Adrenal gland (tissue), 12 donors: ENCODE results near the gene TCF12. TPM values are rescaled to one million over a fixed set of nuclear protein-coding genes. Genes with fewer than 3 reads are reported as not detected.

Source experiments
- DNase-seq, 7 donors: peaks; one replicate each; pipeline ENCODE4 v3.0.0-alpha.2; 2019 to 2020
- H3K27ac ChIP-seq, 5 donors: fragments of 200-600 bp; sonication (generic) in 4 of 5; 1 replicate in 3 of 5; 2 replicates in 2 of 5; pipeline versions ENCODE4 v1.5.1 to v1.8.0; 2016 to 2020; ENCODE audit warnings: mild to moderate bottlenecking in 1 of 5
- H3K27me3 ChIP-seq: fragments of 200-600 bp; 2 replicates; pipeline ENCODE4 v1.8.0; 2021
- H3K36me3 ChIP-seq, 2 donors: fragments of 200-600 bp; replicated peaks in 1 of 2; 1 replicate in 1 of 2; 2 replicates in 1 of 2; pipeline versions ENCODE4 v1.5.1 to v1.8.0; 2018 to 2022
- H3K4me1 ChIP-seq, 2 donors: fragments of 200-600 bp; replicated peaks in 1 of 2; 1 replicate in 1 of 2; 2 replicates in 1 of 2; pipeline versions ENCODE4 v1.5.1 to v1.8.0; 2018 to 2021
- H3K4me3 ChIP-seq, 4 donors: fragments of 200-600 bp; sonication (generic) in 3 of 4; one replicate each; pipeline ENCODE4 v1.5.1; 2016 to 2018
- H3K9me3 ChIP-seq, 3 donors: fragments of 200-600 bp; sonication (generic) in 1 of 3; replicated peaks in 1 of 3; 1 replicate in 2 of 3; 2 replicates in 1 of 3; pipeline versions ENCODE4 v1.5.1 to v1.8.0; 2016 to 2021
- CTCF ChIP-seq, 6 experiments: fragments of 450-650 bp in 4 of 6; fragments of 200-600 bp in 2 of 6; sonication (generic) in 1 of 6; IDR thresholded peaks; 1 replicate in 5 of 6; 2 replicates in 1 of 6; pipeline versions ENCODE4 v1.5.1 to v1.8.0; 2016 to 2021; ENCODE audit warnings: antibody characterized with exemption in 6 of 6, mild to moderate bottlenecking in 2 of 6, moderate library complexity in 1 of 6
- POLR2A ChIP-seq, 2 donors: fragments of 450-650 bp; IDR thresholded peaks; one replicate each; pipeline ENCODE4 v1.6.1; 2017; ENCODE audit warnings: antibody characterized with exemption in 2 of 2, mild to moderate bottlenecking in 2 of 2, moderate library complexity in 1 of 2
- WGBS, 4 donors: extraction: QIAGEN DNeasy Blood & Tissue Kit in 2 of 4; methylation state at CpG; one replicate each; pipeline versions ENCODE4 v1.1.5 to v1.1.7; 2013 to 2017; 5-methylcytosine and 5-hydroxymethylcytosine counted together
- intact Hi-C, 2 donors: fragments of 100-400 bp; cut with DNase I; formaldehyde crosslinking; loops; one replicate each; pipeline versions ENCODE4 v1.14.1 to v1.15.0; 2022 to 2023
- polyA plus RNA-seq, 3 donors: library from polyadenylated mRNA; stranded (reverse); fragments of 200-250 nt in 2 of 3; fragments of 350-450 nt in 1 of 3; fragmentation: Illumina TruSeq in 1 of 3; extraction: RNeasy Lipid Tissue Mini Kit (QIAGEN cat#74804) in 1 of 3; gene quantifications; one replicate each; pipeline ENCODE4 v1.2.3, GENCODE V29; 2013 to 2014
- total RNA-seq, 9 donors: library from RNA; depleted of rRNA in 4 of 9; stranded (reverse); fragments of >200 nt in 4 of 9; fragments of 120-200 nt in 1 of 9; fragmentation: NEBNext Ultra II Directional in 1 of 9; extraction: Animal tissue kit (Norgen Biotek cat#: 25700) in 1 of 9; gene quantifications; one replicate each; pipeline versions ENCODE4 v1.1.0 to v1.2.4, GENCODE V29; 2013 to 2023
- donor health status: healthy with polysubstance abuse.
- donor health status: Bipolar disorder and iron deficiency.
- donor health status: DM: yes; HTN: yes; CAD: no.
- donor health status: DM: no; HTN: no; CAD: no.
- donor health status: DM: no; HTN: no; CAD: no.
- donor health status: DM: yes; HTN: yes; CAD: no.

Gene TCF12
- total and polyA plus RNA-seq, 12 donors: 7.6 to 121 (median 75.6) TPM

DNA sequence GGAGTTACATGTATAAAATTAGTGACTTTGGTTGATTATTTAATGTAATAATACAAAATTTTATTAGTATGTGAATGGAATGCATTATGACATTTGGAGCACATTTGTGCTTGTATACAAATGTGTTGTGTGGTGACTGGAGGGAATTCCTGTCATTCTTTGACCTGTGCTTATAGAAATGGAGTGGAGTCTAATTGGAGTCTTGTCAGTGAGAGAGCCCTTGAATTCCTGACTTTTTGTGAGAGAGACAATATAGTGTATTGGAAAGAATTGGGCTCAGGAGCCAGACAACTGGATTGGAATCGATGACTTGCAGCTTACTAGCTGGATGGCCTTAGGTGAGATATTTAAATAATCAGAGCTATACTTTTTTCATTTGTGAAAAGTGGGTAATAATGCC lies 9.4 kb downstream of the TCF12 start:
- H3K27me3 ChIP-seq: no peaks in the 10 kb centered on the region
- 92 to 100% (median 99%) methylated on average over 1 of the region's 1 CpG for WGBS, 4 donors
- peaks cover 4 to 67% of the 10 kb centered on the region in 2 donors for H3K4me1 ChIP-seq
- no peaks in the 10 kb centered on the region for H3K36me3 ChIP-seq
- no peak overlapping the region for H3K27ac ChIP-seq
- H3K9me3 ChIP-seq: peaks cover 0 to 4% (median 0%) of the 10 kb centered on the region in 3 donors
- TF ChIP-seq POLR2A (IDR thresholded peaks at IDR 0.05): no peak
- TF ChIP-seq CTCF (IDR thresholded peaks at IDR 0.05): no peak
- intact Hi-C loops: no loop called here
- DNase-seq: no peak
- H3K4me3 ChIP-seq: no peak overlapping the region

DNA sequence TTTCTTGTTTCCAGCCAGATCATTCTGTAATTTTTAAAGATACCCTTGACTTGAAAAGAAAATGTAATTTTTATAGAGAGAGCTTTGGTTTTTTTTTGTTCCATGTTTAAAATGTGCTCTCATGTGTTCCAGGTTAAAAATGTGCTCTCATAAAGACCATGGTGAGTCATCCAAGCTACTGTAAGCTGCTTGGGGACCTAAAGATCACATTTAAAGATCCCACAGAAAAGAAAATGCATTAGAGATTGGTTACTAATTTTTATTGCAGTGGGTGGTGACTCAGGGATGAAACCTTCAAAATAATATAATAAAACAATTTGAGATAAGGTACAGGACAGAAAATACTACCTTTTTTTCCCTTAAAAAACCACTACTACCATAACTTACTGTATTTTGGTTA lies 11.0 kb downstream of the TCF12 start:
- Histone ChIP-seq H3K4me3 (no peak overlapping the region), H3K36me3 (no peaks in the 10 kb centered on the region), H3K4me1 (peaks cover 0 to 57% of the 10 kb centered on the region in 2 donors), H3K9me3 (peaks cover 0 to 4% (median 0%) of the 10 kb centered on the region in 3 donors), H3K27me3 (no peaks in the 10 kb centered on the region), H3K27ac (no peak overlapping the region)
- DNase-seq: no peak
- TF ChIP-seq POLR2A (IDR thresholded peaks at IDR 0.05) (no peak), CTCF (IDR thresholded peaks at IDR 0.05) (no peak)
- intact Hi-C loops: no loop called here

DNA sequence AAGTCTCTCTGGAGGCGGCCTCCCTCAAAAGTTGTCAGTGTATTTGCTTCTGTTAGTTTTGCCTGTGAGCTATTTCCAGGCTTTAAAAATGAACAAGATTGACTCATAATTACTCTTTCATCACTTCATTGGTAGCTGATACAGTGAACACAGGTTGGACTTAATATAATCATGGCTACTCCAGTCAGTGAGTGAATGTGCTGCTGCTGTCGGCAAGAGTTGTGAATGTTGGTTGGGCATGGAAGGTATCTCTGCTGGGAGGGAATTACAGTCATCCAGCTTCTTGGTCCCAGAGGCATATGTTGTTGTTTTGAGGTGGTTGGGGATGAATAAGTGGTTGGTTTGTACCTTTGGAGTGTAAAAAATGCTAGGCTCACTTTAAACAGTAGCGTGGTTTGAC lies 11.5 kb downstream of the TCF12 start:
- whole genome bisulfite sequencing, 4 donors: 93 to 98% (median 95%) methylated on average over 3 of the region's 3 CpGs
- H3K27ac ChIP-seq: no peak overlapping the region
- H3K27me3 ChIP-seq: no peaks in the 10 kb centered on the region
- H3K36me3 ChIP-seq: no peaks in the 10 kb centered on the region
- no peak for DNase-seq
- peaks cover 0 to 4% (median 0%) of the 10 kb centered on the region in 3 donors for H3K9me3 ChIP-seq
- no peak for TF ChIP-seq CTCF (IDR thresholded peaks at IDR 0.05)
- TF ChIP-seq POLR2A (IDR thresholded peaks at IDR 0.05): no peak
- intact Hi-C loops: no loop called here
- no peak overlapping the region for H3K4me3 ChIP-seq
- H3K4me1 ChIP-seq: peaks cover 0 to 56% of the 10 kb centered on the region in 2 donors

DNA sequence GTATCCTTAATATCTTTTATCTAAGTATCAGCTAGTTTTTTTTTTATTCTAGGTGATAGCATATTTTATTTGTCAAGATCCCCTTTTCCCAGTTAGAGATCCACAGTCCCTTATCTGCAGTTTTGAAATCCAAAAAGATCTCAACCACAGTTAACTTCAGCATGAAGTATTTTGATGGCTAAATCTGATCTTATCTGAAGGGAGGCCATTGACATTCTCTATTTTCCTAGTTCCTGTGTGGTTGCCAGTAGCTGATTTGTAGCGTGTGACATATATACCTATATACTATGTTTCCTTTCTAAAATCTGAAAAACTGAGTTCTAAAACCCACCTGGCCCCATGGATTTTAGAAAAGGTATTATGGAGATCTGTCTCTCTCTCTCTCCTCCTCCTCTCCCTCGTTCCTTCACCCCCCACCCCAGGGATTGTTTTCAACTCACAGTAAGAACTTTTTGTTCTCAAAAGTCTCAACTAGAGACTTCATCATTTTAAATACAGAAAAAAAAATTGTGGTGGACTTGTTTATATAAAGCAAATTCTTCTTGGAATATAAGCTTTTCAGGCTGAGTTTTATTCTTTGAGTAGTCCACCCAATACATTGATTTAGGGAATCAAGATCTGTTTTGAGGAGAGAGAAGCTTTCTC lies 12.3 kb downstream of the TCF12 start:
- no peaks in the 10 kb centered on the region for H3K9me3 ChIP-seq
- H3K27me3 ChIP-seq: no peaks in the 10 kb centered on the region
- DNase-seq: no peak
- H3K4me1 ChIP-seq: peaks cover 0 to 56% of the 10 kb centered on the region in 2 donors
- intact Hi-C loops: no loop called here
- no peak overlapping the region for H3K27ac ChIP-seq
- no peaks in the 10 kb centered on the region for H3K36me3 ChIP-seq
- no peak overlapping the region for H3K4me3 ChIP-seq
- WGBS, 4 donors: 73 to 84% (median 77%) methylated on average over 2 of the region's 2 CpGs
- no peak for TF ChIP-seq CTCF (IDR thresholded peaks at IDR 0.05)
- no peak for TF ChIP-seq POLR2A (IDR thresholded peaks at IDR 0.05)
